ENCODE results near the gene CFAP161.

GRCh38 chr15:81085898-81086297 is 48.2 kb upstream of the CFAP161 start:
- TF ChIP-seq GABPA (IDR thresholded peaks at IDR 0.05; ENCODE audit: low read depth) (no peak), SMC3 (IDR thresholded peaks at IDR 0.05; ENCODE audit: low read depth, low read length) (no peak), CTCF (IDR thresholded peaks at IDR 0.05) (no peak), RFX5 (IDR thresholded peaks at IDR 0.05; ENCODE audit: low read length) (no peak), ZBTB33 (IDR thresholded peaks at IDR 0.05; ENCODE audit: borderline replicate concordance, low read depth) (no peak), SIN3A (IDR thresholded peaks at IDR 0.05; ENCODE audit: borderline replicate concordance, low read depth, low read length) (no peak), EZH2phosphoT487 (IDR thresholded peaks at IDR 0.05; ENCODE audit: borderline replicate concordance, low read depth) (no peak), RAD21 (IDR thresholded peaks at IDR 0.05; ENCODE audit: low read length) (no peak), TAF1 (IDR thresholded peaks at IDR 0.05; ENCODE audit: borderline replicate concordance, low read depth, low read length) (no peak), REST (IDR thresholded peaks at IDR 0.05; ENCODE audit: low read depth, low read length) (no peak)

All from SK-N-SH (cell line).